ENCODE data around the gene STARD4.

STARD4 gene

DNA sequence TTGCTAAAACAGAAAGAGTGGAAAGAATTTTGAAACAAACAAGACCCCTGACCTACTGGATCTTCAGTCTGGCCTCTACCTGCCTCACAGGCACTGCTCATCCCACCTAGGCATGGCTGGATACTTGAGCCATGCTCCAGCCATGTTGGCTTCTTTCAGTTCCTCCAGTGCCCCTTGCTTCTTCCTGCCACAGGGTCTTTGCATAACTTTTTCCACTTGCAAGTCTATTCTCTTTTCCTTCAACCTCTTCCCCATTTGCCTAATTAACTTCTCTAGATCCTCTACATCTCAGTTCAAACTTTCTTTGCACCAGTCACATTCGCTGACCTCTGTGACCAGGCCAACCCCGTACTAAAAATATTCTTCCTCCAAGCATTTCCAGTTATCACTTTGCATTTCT is 50.4 kb downstream of the STARD4 start:
- H3K4me1 Mint-ChIP-seq = peaks cover 20% of the 10 kb centered on the region
- peaks cover 18 to 22% of the 10 kb centered on the region in 2 donors for H3K9me3 Mint-ChIP-seq
- no peak overlapping the region for H3K4me3 Mint-ChIP-seq
- H3K27ac Mint-ChIP-seq = peak overlapping the region in 1 of 2 donors; percentile 79
- no peak for DNase-seq
- no peaks in the 10 kb centered on the region for H3K27me3 Mint-ChIP-seq
- ATAC-seq = no peak

DNA sequence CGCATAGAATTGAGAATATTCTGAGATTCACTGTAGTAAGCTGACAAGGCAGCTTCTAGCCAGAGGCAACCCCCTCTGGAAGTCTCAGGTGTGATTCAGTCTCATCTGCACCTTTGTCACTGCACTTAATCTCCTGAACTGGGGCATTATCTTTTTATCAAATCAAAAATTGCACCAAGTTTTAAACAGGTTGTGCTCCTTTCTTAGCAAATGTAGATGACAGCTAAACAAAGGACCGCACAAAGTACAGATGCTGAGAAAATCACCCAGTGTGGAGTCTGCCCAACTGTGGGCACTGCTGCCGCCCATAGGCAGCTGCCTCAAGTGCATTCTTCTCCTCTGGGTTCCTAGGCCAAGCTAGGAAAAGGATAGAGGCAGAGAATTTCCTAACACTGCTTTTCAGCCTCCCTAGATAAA is 51.1 kb downstream of the STARD4 start:
- Mint-ChIP-seq H3K9me3 (peaks cover 15 to 18% of the 10 kb centered on the region in 2 donors), H3K27me3 (no peaks in the 10 kb centered on the region), H3K4me3 (no peak overlapping the region), H3K4me1 (peaks cover 20% of the 10 kb centered on the region), H3K27ac (no peak overlapping the region)
- ATAC-seq (no peak), DNase-seq (no peak)

DNA sequence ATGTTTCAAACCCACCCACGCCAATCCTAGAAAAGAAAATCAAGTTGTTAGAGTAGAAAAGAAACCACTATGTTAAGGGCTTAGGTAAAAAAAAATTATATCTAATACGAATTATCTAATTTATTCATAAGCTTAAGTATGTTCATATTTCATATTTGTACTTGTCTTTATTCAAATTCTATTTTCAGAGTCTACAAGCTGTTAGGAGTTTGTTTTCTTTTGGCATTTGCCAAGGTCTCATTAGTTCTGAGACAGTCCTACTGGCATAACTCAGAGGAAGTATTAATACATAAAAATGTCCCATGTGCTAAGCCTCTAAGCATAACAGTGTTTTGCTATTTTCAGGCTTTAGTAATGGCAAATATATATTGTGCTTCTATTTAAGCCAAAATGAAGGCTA is 57.6 kb downstream of the STARD4 start:
- ATAC-seq (no peak), DNase-seq (no peak)
- H3K4me3 Mint-ChIP-seq = no peak overlapping the region
- no peaks in the 10 kb centered on the region for H3K9me3 Mint-ChIP-seq
- H3K4me1 Mint-ChIP-seq = peaks cover 11% of the 10 kb centered on the region
- H3K27ac Mint-ChIP-seq = no peak overlapping the region
- no peaks in the 10 kb centered on the region for H3K27me3 Mint-ChIP-seq

DNA sequence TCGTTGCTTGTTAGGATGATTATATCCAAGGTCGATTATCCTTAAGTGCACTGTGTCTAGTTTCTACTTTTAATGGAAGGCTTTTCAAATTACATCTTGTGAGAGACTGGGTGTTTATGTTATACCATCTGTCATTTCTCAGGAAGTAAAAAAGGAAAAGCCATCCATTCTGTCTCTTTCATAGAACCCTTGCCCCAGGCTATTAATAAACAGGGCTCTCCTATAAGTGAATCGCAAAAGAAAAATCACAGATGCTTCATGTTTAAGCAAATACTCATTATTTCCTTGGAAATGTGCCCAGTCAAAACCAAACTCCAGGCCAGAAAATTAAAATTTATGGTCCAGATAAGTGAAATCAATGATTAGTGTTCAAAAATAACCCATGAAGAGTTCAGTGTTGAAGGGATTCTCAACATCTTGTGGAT is 58.1 kb downstream of the STARD4 start:
- Mint-ChIP-seq H3K9me3 (no peaks in the 10 kb centered on the region), H3K27me3 (no peaks in the 10 kb centered on the region), H3K27ac (peak overlapping the region in 1 of 2 donors; percentile 55), H3K4me1 (peaks cover 9% of the 10 kb centered on the region), H3K4me3 (no peak overlapping the region)
- no peak for ATAC-seq
- no peak for DNase-seq

DNA sequence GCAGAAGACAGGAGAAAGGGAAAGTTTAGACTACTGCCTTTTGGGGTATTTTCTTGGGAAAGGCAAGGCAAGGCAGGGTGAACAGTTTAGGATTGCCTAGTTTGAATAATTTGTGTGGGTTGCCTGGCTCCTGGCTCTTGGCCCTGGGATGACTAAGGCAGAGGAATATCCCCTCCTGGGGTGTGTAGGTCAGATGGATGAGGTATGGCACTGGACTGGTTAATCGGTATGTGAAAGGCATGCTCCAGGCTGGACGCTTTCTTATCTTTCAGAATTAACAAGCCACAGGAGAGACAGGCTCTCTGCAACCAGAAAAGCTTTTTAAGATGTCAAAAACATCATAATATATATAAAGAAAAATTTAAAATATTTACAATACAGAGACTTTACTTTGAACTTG is 58.6 kb downstream of the STARD4 start:
- Mint-ChIP-seq H3K4me1 (peaks cover 4% of the 10 kb centered on the region), H3K4me3 (no peak overlapping the region), H3K27me3 (no peaks in the 10 kb centered on the region), H3K9me3 (no peaks in the 10 kb centered on the region), H3K27ac (peak overlapping the region in 1 of 2 donors; percentile 82)
- DNase-seq = no peak
- no peak for ATAC-seq

DNA sequence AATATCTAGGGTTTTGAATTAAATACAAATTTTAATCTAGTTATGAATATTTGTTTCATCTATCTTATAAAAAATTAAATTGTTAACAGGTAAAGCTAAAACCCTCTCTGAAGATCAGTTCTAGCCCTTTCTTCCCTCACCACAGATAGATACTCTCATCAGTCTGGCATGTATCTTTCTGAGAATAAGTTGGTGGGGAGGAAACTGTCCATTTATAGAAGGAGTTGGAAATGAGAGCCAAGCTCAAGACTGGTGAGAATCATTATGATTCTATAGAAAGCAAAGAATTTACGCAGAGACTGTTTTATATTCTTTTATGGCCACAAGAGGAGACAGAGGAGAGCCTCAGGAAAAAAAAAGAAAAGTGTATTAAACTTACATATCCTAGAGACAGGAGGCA is 59.0 kb downstream of the STARD4 start:
- H3K9me3 Mint-ChIP-seq = no peaks in the 10 kb centered on the region
- ATAC-seq = no peak

DNA sequence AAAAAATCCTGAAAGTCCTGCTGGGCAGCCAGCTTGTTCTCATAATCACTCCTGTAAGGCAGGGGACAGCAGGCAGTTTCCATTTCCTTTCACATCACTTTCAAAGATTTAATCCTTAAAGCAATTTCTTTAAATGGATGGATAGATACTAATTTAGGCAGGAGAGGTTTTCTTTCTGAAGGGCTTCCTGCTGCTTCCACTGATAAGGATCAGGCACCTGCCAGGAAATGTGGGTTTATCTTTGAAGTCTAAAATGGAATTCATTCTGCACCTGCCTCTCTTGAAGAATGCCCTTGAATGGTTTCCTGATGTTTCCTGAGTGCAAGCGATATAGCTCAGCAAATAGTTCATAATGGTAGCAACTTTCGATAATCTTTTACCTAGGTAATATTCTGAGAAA is 64.5 kb downstream of the STARD4 start:
- H3K9me3 Mint-ChIP-seq = peaks cover 0 to 5% of the 10 kb centered on the region in 2 donors
- H3K27me3 Mint-ChIP-seq = no peaks in the 10 kb centered on the region
- no peaks in the 10 kb centered on the region for H3K4me1 Mint-ChIP-seq
- H3K27ac Mint-ChIP-seq = no peak overlapping the region
- no peak overlapping the region for H3K4me3 Mint-ChIP-seq
- no peak for DNase-seq
- ATAC-seq = no peak

More for the DNA sequence above, 59.0 kb downstream of the STARD4 start:
- Mint-ChIP-seq H3K4me3 (no peak overlapping the region), H3K27me3 (no peaks in the 10 kb centered on the region), H3K27ac (peak overlapping the region in 1 of 2 donors; percentile 82), H3K4me1 (no peaks in the 10 kb centered on the region)
- no peak for DNase-seq

DNA sequence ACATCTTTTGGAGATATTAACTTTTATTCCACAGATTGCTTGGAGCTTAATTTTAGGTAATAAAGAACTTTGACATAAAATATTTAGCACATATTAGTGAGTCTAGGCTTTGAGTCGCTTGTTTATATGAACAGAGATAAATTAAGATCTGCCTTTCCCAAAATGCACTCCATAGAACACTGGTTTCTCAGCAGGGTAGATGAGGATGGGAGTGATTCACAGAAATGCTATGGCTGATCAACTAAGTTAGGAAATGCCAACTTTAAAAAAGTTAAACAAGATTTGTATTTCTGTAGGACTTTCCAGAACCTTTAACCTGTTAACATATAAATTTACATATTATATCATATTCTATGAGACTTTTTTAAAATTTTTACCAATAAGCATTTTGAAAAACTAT is 65.2 kb downstream of the STARD4 start:
- H3K4me1 Mint-ChIP-seq = no peaks in the 10 kb centered on the region
- no peak overlapping the region for H3K27ac Mint-ChIP-seq
- ATAC-seq = no peak
- DNase-seq = no peak
- peaks cover 0 to 5% of the 10 kb centered on the region in 2 donors for H3K9me3 Mint-ChIP-seq
- H3K4me3 Mint-ChIP-seq = no peak overlapping the region
- no peaks in the 10 kb centered on the region for H3K27me3 Mint-ChIP-seq
